GM21447 (cell line): ENCODE measurements around the gene SLA2.
"Not testable (repeated sequence)": the region's sequence is repeated elsewhere in the genome, so short reads cannot be mapped to it uniquely, and the experiment has no call there.

Source experiments
- ATAC-seq: cut with Tn5 transposase; IDR thresholded peaks from one replicate; pipeline ENCODE4 v1.9.1; 2021; ENCODE audit not compliant: unreplicated experiment

Gene SLA2

GRCh38 chr20:36645998-36646397 is at the start of gene SLA2:
TSS of gene SLA2 (minus strand) at chr20:36646196. CDS start at chr20:36641335, 4,861 bp downstream.
- ATAC-seq, result no peak

- ATAC-seq, result not testable (repeated sequence)
Measured at GRCh38 chr20:36695467-36695866, 49.5 kb upstream of the SLA2 start.

GRCh38 chr20:36688630-36689029 is 42.6 kb upstream of the SLA2 start:
- no peak for ATAC-seq

GRCh38 chr20:36687850-36688249 is 41.9 kb upstream of the SLA2 start:
- ATAC-seq, result no peak

- ATAC-seq, result no peak
Measured at GRCh38 chr20:36686944-36687343, 40.9 kb upstream of the SLA2 start.

GRCh38 chr20:36686504-36686903 is 40.5 kb upstream of the SLA2 start:
- ATAC-seq, result no peak

- no peak for ATAC-seq
Measured at GRCh38 chr20:36684747-36685146, 38.8 kb upstream of the SLA2 start.

- no peak for ATAC-seq
Measured at GRCh38 chr20:36682311-36682710, 36.3 kb upstream of the SLA2 start.

GRCh38 chr20:36677422-36677771 is 31.4 kb upstream of the SLA2 start:
- no peak for ATAC-seq

- no peak for ATAC-seq
Measured at GRCh38 chr20:36676701-36677421, 30.9 kb upstream of the SLA2 start.

GRCh38 chr20:36675545-36675944 is 29.5 kb upstream of the SLA2 start:
- ATAC-seq, result not testable (repeated sequence)

GRCh38 chr20:36672991-36673390 is 27.0 kb upstream of the SLA2 start:
- no peak for ATAC-seq

- ATAC-seq, result no peak
Measured at GRCh38 chr20:36670665-36671357, 24.8 kb upstream of the SLA2 start.

- ATAC-seq, result no peak
Measured at GRCh38 chr20:36666181-36666740, 20.3 kb upstream of the SLA2 start.

GRCh38 chr20:36663031-36663430 is 17.0 kb upstream of the SLA2 start:
- no peak for ATAC-seq

- ATAC-seq, result no peak
Measured at GRCh38 chr20:36658300-36658699, 12.3 kb upstream of the SLA2 start.

GRCh38 chr20:36656733-36657132 is 10.7 kb upstream of the SLA2 start:
- no peak for ATAC-seq

GRCh38 chr20:36655004-36655403 is 9.0 kb upstream of the SLA2 start:
- ATAC-seq, result no peak

- ATAC-seq, result no peak
Measured at GRCh38 chr20:36654506-36654905, 8.5 kb upstream of the SLA2 start.

- no peak for ATAC-seq
Measured at GRCh38 chr20:36653456-36653855, 7.5 kb upstream of the SLA2 start.

GRCh38 chr20:36647196-36648121 is 1.5 kb upstream of the SLA2 start:
- ATAC-seq, result no peak
